OCI-LY3 (cell line): ENCODE results near the gene ORM1.

Experiments
- EZH2phosphoT487 ChIP-seq: fragments of 200-600 bp; shearing (Covaris generic); IDR thresholded peaks from 2 replicates; pipeline ENCODE4 v1.6.1; 2018; ENCODE audit warnings: antibody characterized with exemption, mixed run types, low read depth
- TF ChIP-seq, protein P1 (sequence below): fragments of 200-600, 300-600 bp; sonication (generic); IDR thresholded peaks from 2 replicates; pipeline ENCODE4 v1.5.1; 2014; ENCODE audit warnings: antibody characterized with exemption, low read length, low read depth

DNA sequence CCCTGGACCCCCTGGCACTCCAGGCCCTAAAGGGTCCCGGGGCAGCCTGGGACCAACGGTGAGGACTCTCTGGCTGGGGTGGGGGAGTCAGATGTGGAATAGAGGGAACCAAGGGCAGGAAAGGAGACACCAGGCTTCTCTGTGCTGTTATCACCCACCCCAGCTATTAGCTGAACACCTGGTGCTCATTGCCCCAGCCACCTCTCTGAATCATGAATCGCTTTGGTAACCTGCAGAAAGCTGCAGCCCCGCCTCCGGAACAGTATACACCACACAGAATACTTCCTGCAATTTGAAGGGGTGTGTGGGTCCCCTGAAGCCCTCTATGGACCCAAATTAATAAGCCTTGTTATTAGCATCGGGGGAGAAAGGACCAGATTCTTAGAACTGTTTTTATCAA, 40.4 kb upstream of the ORM1 start:
- TF ChIP-seq, protein P1, sequence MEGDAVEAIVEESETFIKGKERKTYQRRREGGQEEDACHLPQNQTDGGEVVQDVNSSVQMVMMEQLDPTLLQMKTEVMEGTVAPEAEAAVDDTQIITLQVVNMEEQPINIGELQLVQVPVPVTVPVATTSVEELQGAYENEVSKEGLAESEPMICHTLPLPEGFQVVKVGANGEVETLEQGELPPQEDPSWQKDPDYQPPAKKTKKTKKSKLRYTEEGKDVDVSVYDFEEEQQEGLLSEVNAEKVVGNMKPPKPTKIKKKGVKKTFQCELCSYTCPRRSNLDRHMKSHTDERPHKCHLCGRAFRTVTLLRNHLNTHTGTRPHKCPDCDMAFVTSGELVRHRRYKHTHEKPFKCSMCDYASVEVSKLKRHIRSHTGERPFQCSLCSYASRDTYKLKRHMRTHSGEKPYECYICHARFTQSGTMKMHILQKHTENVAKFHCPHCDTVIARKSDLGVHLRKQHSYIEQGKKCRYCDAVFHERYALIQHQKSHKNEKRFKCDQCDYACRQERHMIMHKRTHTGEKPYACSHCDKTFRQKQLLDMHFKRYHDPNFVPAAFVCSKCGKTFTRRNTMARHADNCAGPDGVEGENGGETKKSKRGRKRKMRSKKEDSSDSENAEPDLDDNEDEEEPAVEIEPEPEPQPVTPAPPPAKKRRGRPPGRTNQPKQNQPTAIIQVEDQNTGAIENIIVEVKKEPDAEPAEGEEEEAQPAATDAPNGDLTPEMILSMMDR = no peak
- TF ChIP-seq EZH2phosphoT487 = no peak
